ENCODE results near the gene SNRPD3. TPM values are rescaled to one million over a fixed set of nuclear protein-coding genes. Genes with fewer than 3 reads are reported as not detected.

Gene SNRPD3
- total RNA-seq, 1 donor from 2014 or later = 302 TPM

DNA sequence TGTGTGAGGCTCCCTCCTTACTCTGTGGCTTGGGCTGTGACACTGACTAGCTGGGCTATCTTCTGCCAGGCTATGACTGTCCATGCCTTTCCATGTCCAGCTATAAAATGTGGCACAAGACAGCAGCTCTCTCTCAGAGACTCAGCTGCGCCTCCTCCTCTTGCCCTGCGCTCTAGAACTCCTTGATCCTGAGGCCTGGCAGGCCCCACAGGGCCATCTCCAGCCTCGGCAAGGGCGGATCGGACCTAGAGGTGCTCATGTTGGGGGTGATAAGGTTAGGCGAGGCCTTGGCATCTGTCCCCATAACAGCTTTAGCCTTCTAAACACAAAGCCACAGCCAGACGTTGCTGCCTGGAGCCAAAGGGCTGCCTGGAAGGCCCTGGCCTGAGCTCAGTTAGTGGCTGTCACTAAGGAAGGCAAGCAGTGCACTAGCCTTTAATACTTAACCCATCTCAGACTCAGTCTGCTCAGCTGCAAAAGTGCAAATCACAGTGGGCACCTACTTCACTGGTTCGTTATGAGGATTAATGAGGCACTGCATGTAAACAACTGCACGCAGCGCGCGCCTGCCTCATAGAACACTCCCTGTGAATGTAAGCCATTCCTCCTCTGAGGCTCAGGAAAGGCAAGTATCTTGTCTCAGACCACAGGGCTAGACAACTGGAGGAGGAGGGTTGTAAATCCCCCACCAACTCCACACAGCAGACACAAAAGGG lies 2.0 kb upstream of the SNRPD3 start:
- H3K4me1 Mint-ChIP-seq = peaks cover 36% of the 10 kb centered on the region
- peak overlapping the region; percentile 81 for H3K9ac ChIP-seq
- peaks cover 4% of the 10 kb centered on the region for H3K36me3 ChIP-seq
- H3K36me3 Mint-ChIP-seq = peaks cover 8% of the 10 kb centered on the region
- TF ChIP-seq, protein P1, sequence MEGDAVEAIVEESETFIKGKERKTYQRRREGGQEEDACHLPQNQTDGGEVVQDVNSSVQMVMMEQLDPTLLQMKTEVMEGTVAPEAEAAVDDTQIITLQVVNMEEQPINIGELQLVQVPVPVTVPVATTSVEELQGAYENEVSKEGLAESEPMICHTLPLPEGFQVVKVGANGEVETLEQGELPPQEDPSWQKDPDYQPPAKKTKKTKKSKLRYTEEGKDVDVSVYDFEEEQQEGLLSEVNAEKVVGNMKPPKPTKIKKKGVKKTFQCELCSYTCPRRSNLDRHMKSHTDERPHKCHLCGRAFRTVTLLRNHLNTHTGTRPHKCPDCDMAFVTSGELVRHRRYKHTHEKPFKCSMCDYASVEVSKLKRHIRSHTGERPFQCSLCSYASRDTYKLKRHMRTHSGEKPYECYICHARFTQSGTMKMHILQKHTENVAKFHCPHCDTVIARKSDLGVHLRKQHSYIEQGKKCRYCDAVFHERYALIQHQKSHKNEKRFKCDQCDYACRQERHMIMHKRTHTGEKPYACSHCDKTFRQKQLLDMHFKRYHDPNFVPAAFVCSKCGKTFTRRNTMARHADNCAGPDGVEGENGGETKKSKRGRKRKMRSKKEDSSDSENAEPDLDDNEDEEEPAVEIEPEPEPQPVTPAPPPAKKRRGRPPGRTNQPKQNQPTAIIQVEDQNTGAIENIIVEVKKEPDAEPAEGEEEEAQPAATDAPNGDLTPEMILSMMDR (IDR thresholded peaks at IDR 0.05) = no peak
- TF ChIP-seq EZH2 (IDR thresholded peaks at IDR 0.05) (no peak), EZH2phosphoT487 (IDR thresholded peaks at IDR 0.05) (no peak)
- H3K4me3 Mint-ChIP-seq = peak overlapping the region; percentile 95
- no peaks in the 10 kb centered on the region for H3K9me3 ChIP-seq (ENCODE audit: low read depth)
- peak overlapping the region; percentile 57 for H3K27ac Mint-ChIP-seq
- H3K79me2 ChIP-seq (ENCODE audit: low read depth) = peaks cover 92% of the 10 kb centered on the region
- DNase-seq (ENCODE audit: low spot score) = peak; percentile 5
- no peak overlapping the region for H2AFZ ChIP-seq (replicated peaks)
- no peaks in the 10 kb centered on the region for H3K27me3 ChIP-seq
- H3F3A ChIP-seq (ENCODE audit: low read depth) = peaks cover 7% of the 10 kb centered on the region
- H3K4me2 ChIP-seq = peak overlapping the region; percentile 92
- H3K27ac ChIP-seq = no peak overlapping the region
- peaks cover 59% of the 10 kb centered on the region for H4K20me1 ChIP-seq (ENCODE audit: low read depth)
- peak overlapping the region; percentile 78 for H3K4me3 ChIP-seq
- H3K4me1 ChIP-seq = peaks cover 18% of the 10 kb centered on the region
- peaks cover 2% of the 10 kb centered on the region for H3K27me3 Mint-ChIP-seq (ENCODE audit: insufficient read depth, low read depth)
- peaks cover 2% of the 10 kb centered on the region for H3K9me3 Mint-ChIP-seq

DNA sequence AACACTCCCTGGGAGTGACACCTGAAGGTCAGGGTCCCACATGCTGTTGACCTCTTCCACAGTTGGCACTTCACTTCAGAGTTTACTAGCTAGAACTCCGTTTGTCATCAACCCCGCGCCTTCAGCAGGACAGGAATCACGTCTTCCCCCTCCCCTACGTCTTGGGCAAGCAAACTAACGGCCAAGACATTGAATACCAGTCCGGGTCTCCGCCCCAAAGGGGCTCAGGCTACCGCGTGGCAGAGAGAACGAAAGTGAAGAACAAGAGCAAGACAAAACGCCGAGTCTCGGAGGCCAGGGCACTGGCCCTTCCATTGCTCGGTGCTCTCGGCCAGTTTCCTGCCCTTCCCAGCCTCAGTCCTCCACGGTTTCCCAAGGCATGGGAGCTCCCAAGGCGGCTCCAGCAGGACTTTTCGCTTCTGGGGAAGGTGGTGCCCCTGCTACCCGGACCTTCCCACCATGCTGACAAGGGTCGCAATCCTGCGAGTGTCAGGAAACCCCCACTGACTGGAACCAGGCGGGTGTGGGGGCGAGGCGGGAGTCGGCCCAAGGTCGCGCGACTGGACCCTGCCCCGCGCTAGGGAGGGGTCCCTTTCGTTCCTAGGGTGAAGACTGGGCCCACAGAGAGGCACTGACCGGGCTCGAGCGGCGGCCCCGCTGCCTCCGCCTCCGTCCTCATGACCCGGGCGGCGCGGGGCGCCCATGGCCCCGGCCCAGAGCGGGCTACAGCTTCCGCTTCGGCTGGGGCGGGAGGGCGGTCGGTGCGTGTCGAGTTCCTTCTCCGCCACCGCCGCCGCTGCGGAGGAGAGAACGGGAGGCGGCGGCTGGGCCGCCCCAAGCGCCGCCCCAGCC lies 1.3 kb upstream of the SNRPD3 start, which contains the start of gene GUCD1:
Gene GUCD1, minus strand, starts transcription at position 826 of the 852 bp plus-strand sequence. Its CDS starts 147 bp downstream, at position 679.
- Histone ChIP-seq H3K27ac (peak within 1 kb of the TSS; percentile 69), H3K9me3 (ENCODE audit: low read depth) (no peaks in the 10 kb centered on the region), H3K36me3 (peaks cover 4% of the 10 kb centered on the region), H2AFZ (replicated peaks) (peak within 1 kb of the TSS; percentile 91), H3K4me1 (peaks cover 18% of the 10 kb centered on the region), H3K27me3 (no peaks in the 10 kb centered on the region), H3K9ac (peak within 1 kb of the TSS; percentile 95), H3K79me2 (ENCODE audit: low read depth) (peaks cover 92% of the 10 kb centered on the region), H3F3A (ENCODE audit: low read depth) (peaks cover 10% of the 10 kb centered on the region), H3K4me3 (peak within 1 kb of the TSS; percentile 78), H4K20me1 (ENCODE audit: low read depth) (peaks cover 67% of the 10 kb centered on the region), H3K4me2 (peak within 1 kb of the TSS; percentile 99)
- peak within 1 kb of the TSS; percentile 98 for H3K27ac Mint-ChIP-seq
- H3K36me3 Mint-ChIP-seq = peaks cover 8% of the 10 kb centered on the region
- H3K4me1 Mint-ChIP-seq = peaks cover 36% of the 10 kb centered on the region
- H3K4me3 Mint-ChIP-seq = peak within 1 kb of the TSS; percentile 98
- H3K27me3 Mint-ChIP-seq (ENCODE audit: insufficient read depth, low read depth) = peaks cover 2% of the 10 kb centered on the region
- TF ChIP-seq EZH2phosphoT487 (IDR thresholded peaks at IDR 0.05) (no peak), EZH2 (IDR thresholded peaks at IDR 0.05) (no peak)
- TF ChIP-seq, protein P1 (IDR thresholded peaks at IDR 0.05) = no peak
- H3K9me3 Mint-ChIP-seq = peaks cover 2% of the 10 kb centered on the region
- DNase-seq (ENCODE audit: low spot score) = peak; percentile 55

DNA sequence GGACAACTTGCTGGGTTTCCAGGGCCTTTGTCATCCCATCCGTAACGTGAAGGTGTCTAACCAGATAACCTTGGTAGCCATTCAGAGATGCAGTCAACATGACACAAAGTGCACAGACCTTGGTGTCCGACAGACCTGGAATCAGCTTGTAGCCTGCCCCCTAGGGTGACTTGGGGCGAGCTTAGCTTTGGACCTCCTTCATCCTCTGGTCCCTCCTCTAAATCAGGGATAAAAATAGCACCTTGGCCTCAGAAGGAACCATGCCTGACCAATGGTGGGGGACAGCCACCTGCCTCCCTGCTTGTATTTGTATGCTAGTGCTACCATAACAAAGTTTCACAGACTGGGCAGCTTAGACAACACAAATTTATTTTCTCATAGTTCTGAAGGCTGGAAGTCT lies 3.7 kb downstream of the SNRPD3 start:
- peaks cover 92% of the 10 kb centered on the region for H3K79me2 ChIP-seq (ENCODE audit: low read depth)
- TF ChIP-seq, protein P1 (IDR thresholded peaks at IDR 0.05) = no peak
- TF ChIP-seq EZH2 (IDR thresholded peaks at IDR 0.05) (no peak), EZH2phosphoT487 (IDR thresholded peaks at IDR 0.05) (no peak)
- H3K36me3 Mint-ChIP-seq = peaks cover 14% of the 10 kb centered on the region
- no peak overlapping the region for H2AFZ ChIP-seq (replicated peaks)
- no peak overlapping the region for H3K4me2 ChIP-seq
- H3K9me3 Mint-ChIP-seq = peaks cover 2% of the 10 kb centered on the region
- no peaks in the 10 kb centered on the region for H3K27me3 Mint-ChIP-seq (ENCODE audit: insufficient read depth, low read depth)
- H3K4me3 ChIP-seq = no peak overlapping the region
- no peaks in the 10 kb centered on the region for H3K27me3 ChIP-seq
- H3K4me1 ChIP-seq = peaks cover 9% of the 10 kb centered on the region
- H4K20me1 ChIP-seq (ENCODE audit: low read depth) = peaks cover 72% of the 10 kb centered on the region
- H3K36me3 ChIP-seq = peaks cover 4% of the 10 kb centered on the region
- no peak overlapping the region for H3K27ac Mint-ChIP-seq
- no peak overlapping the region for H3K9ac ChIP-seq
- no peak for DNase-seq (ENCODE audit: low spot score)
- H3F3A ChIP-seq (ENCODE audit: low read depth) = peaks cover 10% of the 10 kb centered on the region
- H3K4me3 Mint-ChIP-seq = no peak overlapping the region
- H3K9me3 ChIP-seq (ENCODE audit: low read depth) = no peaks in the 10 kb centered on the region
- peaks cover 17% of the 10 kb centered on the region for H3K4me1 Mint-ChIP-seq
- H3K27ac ChIP-seq = no peak overlapping the region

All from neural progenitor cell (in vitro differentiated cells).